ENCODE data around the gene SCN4B.

Gene SCN4B, protein sequence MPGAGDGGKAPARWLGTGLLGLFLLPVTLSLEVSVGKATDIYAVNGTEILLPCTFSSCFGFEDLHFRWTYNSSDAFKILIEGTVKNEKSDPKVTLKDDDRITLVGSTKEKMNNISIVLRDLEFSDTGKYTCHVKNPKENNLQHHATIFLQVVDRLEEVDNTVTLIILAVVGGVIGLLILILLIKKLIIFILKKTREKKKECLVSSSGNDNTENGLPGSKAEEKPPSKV

DNA sequence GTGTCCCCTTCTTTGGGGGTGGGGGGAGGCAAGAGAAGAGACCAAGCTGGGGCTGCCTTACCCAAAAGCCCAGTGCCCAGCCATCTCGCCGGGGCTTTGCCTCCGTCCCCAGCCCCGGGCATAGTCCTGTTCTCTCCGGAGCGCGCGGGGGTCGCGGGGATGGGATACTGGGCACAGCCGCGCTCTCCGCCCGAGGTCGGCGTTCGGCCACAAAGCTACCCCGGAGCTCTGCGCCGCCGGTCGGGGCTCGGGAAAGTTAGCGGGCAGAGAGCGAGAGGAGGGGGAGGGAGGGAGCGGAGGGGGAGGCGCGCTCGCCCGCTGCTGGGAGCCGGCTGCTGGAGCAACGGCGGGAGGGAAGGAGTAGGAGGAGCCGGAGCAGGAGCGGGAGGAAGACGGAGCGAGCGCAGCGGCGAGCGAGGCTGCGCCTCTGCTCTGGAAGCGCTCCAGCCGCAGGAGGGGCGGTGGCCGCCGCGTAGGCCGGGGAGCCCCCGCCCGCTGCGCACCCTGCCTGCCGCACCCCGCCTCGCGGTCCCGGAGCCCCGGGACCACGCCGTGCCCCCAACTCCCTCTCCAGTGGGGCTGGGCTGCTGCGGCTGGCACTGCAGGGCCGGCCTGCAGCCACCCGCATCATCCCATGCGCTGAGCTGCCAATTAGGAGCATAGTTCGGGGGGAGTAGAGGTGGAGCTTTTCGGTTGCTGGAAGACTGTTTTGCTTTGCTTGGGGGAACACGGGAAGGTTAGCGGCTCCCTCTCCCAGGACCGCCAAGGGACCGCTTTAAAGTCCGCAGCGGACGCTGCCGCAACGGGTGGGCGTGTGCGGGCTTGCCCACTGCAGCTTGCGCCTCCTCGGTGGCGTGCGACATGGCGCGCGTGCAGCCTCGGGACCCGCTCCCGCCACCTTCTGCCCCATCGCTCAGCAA lies at the start of gene SCN4B:
Gene SCN4B (minus strand): TSS at position 272 of the 920 bp plus-strand sequence. CDS start 150 bp downstream, at position 122.
- TF ChIP-seq, protein P1, sequence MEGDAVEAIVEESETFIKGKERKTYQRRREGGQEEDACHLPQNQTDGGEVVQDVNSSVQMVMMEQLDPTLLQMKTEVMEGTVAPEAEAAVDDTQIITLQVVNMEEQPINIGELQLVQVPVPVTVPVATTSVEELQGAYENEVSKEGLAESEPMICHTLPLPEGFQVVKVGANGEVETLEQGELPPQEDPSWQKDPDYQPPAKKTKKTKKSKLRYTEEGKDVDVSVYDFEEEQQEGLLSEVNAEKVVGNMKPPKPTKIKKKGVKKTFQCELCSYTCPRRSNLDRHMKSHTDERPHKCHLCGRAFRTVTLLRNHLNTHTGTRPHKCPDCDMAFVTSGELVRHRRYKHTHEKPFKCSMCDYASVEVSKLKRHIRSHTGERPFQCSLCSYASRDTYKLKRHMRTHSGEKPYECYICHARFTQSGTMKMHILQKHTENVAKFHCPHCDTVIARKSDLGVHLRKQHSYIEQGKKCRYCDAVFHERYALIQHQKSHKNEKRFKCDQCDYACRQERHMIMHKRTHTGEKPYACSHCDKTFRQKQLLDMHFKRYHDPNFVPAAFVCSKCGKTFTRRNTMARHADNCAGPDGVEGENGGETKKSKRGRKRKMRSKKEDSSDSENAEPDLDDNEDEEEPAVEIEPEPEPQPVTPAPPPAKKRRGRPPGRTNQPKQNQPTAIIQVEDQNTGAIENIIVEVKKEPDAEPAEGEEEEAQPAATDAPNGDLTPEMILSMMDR (IDR thresholded peaks at IDR 0.05; ENCODE audit: insufficient read depth, low read depth, low read length, missing control alignments), result no peak
- peak; percentile 71 for DNase-seq (ENCODE audit: low read depth)
- peak within 1 kb of the TSS; percentile 49 for H3K4me3 ChIP-seq (ENCODE audit: low read length)

DNA sequence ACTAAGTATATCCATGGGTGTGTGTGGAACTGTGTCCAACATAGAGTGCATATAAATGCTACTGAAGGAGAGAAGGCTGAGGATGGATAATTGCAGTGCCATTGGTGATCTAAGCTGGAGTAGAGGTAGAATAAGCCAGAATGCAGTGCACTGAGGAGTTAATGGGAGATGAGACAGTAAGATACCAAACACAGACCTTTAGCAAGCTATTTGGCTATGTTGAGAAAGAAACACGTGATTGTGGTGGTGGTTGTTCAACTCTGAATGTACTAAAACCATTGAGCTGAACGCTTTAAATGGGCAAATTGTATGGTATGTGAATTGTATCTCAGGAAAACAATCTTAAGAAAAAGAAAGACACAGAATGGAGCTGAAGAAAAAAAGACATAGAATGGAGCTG lies 49.3 kb upstream of the SCN4B start:
- H3K4me3 ChIP-seq (ENCODE audit: low read length), result no peak overlapping the region
- TF ChIP-seq, protein P1 (IDR thresholded peaks at IDR 0.05; ENCODE audit: insufficient read depth, low read depth, low read length, missing control alignments), result no peak
- no peak for DNase-seq (ENCODE audit: low read depth)

DNA sequence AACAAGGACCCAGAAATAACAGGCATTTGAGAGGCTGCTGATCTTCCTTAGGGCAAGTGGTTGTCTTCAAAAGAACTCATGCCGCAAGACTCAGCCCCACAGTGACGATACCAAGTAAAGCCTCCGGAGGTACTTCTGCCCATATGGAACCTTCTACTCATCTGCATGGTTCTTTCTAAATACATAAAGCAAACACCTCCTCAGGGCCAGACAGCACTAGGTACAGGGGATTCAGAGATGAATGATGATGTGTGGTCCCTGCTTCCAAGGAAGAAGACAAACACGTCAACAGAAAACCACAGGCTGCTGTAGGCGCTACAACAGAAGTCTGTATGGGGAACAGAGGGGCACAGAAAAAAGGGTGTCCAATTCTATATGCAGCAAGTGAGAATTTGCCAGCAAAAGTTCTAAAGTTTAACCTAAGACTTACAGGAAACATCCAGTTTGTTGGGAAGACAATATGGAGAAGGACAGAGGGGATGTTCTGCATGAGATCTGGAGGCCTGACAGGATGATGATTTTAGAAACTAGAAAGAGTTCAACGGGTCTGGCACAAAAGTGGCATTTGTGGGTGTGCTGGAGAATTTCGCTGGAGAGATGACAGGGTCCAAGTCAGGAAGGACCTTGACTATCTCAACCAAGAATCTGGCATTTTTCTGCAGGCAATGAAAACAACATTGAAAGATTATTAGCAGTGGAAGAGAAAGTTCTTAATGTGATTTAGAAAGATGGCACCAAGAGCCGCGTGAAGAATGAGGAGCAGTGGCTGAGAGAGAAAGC lies 48.5 kb upstream of the SCN4B start:
- TF ChIP-seq, protein P1 (IDR thresholded peaks at IDR 0.05; ENCODE audit: insufficient read depth, low read depth, low read length, missing control alignments), result no peak
- no peak for DNase-seq (ENCODE audit: low read depth)

DNA sequence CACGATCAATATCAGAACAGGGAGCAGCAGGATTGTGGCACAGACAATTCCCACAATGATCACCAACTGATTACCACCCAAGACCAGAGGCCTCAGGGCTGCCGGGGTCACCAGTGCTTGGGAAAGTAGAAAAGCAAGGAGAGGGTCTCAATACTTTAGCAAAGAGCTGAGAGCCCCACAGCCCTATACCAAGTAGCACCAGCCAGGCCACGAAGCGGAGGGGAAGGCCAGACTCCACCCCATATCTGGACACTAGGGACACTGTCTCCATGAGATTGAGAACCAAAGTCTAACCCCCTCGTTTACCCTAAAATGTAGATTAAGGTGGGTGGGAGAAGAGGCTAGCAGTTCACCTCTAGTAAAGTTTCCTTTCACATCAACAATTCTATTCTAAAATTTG lies 47.9 kb upstream of the SCN4B start:
- DNase-seq (ENCODE audit: low read depth), result no peak
- H3K4me3 ChIP-seq (ENCODE audit: low read length), result no peak overlapping the region
- TF ChIP-seq, protein P1 (IDR thresholded peaks at IDR 0.05; ENCODE audit: insufficient read depth, low read depth, low read length, missing control alignments), result no peak

More for the DNA sequence above, 48.5 kb upstream of the SCN4B start:
- no peak overlapping the region for H3K4me3 ChIP-seq (ENCODE audit: low read length)

DNA sequence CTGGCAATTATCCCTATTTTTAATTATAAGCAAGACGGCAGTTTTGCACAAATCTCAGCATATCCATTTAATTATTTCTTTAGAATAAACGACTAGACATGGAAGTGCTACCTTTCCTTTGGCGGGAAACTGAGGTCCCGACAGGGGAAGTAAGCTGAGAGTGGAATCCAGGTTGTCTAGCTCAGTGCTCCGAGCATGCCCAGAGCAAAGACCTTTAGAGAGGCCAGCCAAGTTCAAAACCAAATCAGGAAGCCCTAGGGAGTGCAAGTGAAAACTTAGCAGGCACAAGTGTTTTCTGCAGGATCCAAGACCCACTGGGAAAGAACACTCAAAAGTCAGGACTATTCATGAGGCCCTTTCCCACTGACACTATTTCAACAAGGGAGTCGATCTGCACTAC lies 46.5 kb upstream of the SCN4B start:
- no peak for DNase-seq (ENCODE audit: low read depth)
- no peak overlapping the region for H3K4me3 ChIP-seq (ENCODE audit: low read length)
- TF ChIP-seq, protein P1 (IDR thresholded peaks at IDR 0.05; ENCODE audit: insufficient read depth, low read depth, low read length, missing control alignments), result no peak

DNA sequence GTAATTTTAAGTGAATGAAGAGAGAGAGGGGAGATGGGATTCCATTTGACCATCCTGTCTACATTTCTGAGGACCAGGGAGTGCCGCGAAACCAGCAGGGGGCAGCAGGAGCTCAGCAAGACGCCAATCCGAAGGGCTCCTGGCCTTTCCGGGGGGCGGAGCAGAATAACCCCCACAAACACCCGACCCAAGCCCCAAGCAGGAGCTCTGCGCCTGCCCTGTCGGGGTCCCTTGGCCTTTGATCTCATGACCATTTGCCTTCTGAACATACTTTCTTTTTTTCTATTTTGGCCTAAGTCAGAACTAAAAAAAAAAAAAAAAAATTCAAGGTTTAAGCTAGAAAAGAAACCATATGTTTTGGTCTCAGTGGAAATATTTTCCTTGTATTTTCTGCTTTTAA lies 45.7 kb upstream of the SCN4B start:
- H3K4me3 ChIP-seq (ENCODE audit: low read length), result no peak overlapping the region
- TF ChIP-seq, protein P1 (IDR thresholded peaks at IDR 0.05; ENCODE audit: insufficient read depth, low read depth, low read length, missing control alignments), result peak; percentile 91
- DNase-seq (ENCODE audit: low read depth), result peak; percentile 72

Data from epithelial cell of esophagus (primary cell).